NCI-H1417 (cell line): ENCODE measurements around the gene PTEN.
"Not testable (repeated sequence)": the region's sequence is repeated elsewhere in the genome, so short reads cannot be mapped to it uniquely, and the experiment has no call there.

Source experiments
- DNase-seq, 3 experiments: peaks; one replicate each; lab custom pipeline; 2025; lab: John Stamatoyannopoulos, UW

PTEN gene

DNA sequence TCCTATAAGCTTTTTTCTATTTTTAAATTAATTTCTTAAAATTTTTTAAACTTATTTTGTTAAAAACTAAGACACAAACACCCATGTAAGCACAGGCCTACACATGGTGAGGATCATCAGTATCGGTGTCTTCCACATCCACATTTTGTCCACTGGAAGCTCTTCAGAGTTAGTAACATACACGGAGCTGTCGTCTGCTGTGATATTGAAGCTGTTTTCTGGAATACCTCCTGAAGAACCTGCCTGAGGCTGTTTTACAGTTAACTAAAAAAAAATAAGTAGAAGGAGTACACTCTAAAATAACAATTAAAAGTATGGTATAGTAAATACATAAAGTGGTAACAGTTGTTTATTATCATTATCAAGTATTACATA lies 17.8 kb upstream of the PTEN start:
- no peak for DNase-seq

DNA sequence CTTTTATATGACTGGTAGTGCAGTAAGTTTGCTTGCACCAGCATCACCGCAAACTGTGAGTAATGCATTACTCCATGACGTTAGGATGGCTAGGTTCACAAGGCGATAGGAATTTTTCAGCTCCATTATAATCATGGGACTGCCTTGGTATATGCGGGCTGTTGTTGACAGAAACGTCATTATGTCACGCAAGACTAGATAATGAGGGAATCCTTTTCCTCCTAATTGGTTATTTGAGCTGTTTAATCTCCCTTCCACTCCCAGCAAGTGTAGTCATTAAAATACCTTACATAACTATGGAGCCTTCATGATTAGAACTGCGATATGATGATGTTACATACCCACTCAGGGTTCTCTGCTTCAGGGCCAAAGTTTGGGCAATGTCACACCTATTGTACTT lies 17.4 kb upstream of the PTEN start:
- peak in 1 of 3 experiments; percentile 4 for DNase-seq

DNA sequence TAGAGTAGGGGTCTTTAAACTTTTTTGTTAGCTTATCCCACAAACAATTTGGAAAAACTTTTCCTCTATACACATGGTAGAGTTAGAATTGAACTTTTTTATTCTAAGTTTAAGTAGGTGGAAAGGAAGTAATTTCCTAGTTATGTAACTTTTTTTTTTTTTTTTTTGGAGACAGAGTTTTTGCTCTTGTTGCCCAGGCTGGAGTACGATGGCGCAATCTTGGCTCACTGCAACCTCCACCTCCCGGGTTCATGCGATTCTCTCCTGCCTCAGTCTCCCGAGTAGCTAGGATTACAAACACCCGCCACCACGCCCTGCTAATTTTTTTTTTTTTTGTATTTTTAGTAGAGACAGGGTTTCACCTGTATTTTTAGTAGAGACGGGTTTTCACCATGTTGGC lies 16.7 kb upstream of the PTEN start:
- not testable (repeated sequence) for DNase-seq

DNA sequence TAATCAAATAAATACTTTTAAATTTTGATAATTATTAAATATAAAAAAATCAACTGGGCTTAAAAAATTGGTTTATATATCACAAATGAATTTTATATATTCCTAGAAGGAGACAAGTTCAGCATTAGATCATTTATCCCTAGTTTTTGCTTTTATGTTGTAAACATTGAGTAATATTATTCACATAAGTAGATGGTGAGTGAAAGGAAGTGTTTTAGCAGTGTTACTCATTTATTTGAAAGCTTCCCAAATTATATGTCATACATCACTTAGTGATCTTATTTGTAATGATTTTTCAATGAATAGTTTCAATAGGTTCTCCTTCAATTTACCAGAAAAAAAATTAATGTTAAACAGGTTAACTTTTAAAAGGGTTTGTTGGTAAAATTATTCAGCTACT lies 15.9 kb upstream of the PTEN start:
- no peak for DNase-seq

DNA sequence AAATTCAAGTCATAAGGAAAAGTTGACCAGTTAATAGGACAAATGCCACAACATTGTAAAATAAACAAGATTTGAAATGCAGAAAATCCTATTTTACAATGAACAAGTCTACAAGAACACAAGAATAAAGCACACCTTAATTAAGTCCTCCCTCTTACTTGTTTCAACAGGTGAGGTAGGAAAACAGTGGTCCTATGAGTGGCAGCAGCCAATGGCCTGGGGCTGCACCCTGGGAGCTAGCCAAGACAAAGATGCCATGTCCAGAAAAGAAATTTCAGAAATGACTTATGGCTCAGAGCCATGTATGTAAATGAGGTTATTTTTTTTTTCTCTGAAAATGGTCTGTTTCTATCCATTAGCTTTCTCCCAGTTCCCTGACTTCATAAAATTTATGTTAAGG lies 14.4 kb upstream of the PTEN start:
- peak in 1 of 3 experiments; percentile 3 for DNase-seq

DNA sequence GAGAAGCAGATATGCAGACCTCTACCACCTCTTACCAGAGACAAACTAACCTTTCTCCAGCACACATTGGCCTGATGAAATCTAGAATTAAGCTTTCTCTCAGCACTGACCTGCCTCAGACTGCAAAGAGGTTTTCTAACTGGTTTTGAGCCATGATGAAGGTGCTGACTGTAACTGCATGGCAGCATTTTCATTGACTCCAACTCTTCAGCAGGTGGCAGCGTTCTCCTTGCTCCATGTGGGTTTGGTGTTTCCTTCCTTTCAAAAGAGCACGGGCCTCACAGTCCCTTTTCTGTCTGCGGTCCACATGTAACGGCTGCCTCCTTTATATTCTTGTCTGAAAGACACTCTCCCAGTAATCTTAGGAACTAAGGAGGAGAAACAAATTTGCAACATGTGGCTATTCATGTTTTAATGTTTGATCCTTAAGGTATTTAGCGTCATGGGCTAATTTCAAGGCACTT lies 12.7 kb upstream of the PTEN start:
- DNase-seq: peak; percentile 45 to 75 (median 48)

DNA sequence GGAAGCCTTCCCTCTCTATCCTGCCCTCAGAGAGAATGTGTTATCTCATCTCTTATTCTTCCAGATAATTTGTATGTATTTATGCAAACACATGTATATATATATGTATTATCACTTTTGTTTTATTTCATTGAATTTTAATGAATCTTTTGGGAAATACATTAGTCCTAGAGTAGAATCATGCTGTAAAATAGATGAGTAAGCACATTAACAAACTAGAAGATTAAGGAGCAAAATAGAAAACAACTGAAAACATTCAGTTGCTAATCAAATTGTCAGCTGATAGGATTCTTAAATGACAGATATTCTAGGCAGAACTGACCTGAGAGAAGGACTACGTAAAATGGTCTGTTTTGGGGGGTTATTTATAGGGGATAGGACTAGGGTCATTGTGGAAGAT lies 11.3 kb upstream of the PTEN start:
- no peak for DNase-seq

DNA sequence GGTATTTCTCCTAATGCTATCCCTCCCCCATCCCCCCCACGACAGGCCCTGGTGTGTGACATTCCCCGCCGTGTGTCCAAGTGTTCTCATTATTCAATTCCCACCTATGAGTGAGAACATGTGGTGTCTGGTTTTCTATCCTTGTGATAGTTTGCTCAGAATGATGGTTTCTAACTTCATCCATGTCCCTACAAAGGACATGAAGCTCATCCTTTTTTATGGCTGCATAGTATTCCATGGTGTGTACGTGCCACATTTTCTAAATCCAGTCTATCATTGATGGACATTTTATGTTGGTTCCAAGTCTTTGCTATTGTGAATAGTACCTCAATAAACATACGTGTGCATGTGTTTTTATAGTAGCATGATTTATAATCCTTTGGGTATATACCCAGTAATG lies 8.2 kb upstream of the PTEN start:
- DNase-seq: not testable (repeated sequence)

DNA sequence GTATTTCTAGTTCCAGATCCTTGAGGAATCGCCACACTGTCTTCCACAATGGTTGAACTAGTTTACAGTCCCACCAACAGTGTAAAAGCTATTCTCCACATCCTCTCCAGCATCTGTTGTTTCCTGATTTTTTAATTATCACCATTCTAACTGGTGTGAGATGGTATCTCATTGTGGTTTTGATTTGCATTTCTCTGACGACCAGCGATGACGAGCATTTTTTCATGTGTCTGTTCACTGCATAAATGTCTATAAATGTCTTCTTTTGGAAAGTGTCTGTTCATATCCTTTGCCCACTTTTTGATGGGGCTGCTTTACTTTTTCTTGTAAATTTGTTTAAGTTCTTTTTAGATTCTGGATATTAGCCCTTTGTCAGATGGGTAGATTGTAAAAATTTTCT lies 7.8 kb upstream of the PTEN start:
- not testable (repeated sequence) for DNase-seq

DNA sequence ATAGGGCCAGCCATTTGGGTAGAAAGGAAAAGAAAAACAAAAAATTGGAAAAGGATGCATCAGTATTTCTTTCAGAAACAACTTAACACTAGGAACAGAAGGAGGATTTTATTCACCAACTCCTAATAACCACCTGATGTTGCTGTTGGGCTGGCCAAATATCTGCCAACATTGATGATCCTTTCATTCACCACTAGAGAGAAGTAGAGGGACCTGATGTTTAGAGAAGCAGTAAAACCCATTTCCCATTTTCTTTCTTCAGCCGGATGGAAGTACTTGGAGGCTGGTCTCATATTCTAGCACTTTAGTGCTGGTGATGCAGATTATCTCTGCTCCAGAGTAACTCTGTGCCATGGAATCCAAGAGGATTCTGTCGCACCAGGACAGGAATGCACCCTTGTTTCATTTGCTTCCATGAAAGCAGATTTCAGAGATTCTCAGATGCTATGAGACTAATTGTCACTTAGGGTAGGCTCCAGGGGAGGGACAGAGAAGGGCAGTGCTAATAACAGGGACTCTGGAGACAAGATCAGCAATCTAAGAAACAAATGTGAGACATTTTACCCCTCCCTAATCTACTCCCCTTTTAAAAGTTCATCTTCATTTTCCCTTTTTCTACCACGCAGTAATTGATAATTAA lies 3.1 kb upstream of the PTEN start:
- DNase-seq: peak; percentile 23 to 58 (median 55)

DNA sequence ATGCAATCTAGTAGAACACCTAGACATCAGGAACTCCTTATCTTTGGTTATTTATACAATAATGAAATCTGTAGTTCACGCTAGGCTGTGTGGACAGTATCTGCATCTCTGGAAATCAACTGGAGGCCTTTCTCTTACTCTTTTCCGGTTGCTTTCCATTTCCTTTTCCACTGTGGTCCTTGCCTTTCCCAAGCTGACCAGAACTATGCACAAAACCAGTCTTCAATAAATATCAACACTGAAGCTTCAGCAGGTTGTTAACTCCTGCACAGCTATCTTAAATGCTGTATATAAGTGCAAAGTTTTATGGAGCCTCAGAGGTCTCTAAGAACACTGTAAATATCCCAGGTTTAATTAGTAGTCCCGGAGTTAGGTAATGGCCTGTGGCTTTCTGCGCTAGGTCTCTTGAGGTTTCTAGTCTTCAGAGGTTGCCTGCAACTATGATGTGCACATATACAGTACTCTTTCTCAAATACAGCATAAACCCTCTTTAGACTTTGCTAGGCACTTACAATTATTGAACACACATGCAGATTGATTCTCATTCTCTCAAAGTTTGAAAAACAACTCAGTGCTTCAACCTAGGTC lies 2.5 kb upstream of the PTEN start:
- no peak for DNase-seq

DNA sequence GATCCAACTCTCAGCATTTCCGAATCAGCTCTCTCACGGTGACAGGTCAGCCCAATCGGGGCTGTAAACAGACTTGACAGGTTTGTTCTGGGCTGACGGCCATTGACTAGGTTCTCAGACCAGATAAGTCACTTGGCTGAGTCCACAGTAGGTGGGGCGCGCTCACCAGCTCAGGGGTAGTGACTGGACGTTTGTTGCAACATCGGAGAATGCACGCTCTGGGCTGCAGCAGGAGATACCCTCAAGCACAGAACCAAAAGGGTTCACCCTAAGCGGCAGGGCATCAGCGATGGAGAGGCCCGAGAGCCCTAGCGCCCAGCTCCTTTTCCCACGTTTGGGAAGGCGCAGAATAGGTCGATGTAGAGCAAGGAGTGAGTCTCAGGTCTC lies 1.9 kb upstream of the PTEN start:
- no peak for DNase-seq

DNA sequence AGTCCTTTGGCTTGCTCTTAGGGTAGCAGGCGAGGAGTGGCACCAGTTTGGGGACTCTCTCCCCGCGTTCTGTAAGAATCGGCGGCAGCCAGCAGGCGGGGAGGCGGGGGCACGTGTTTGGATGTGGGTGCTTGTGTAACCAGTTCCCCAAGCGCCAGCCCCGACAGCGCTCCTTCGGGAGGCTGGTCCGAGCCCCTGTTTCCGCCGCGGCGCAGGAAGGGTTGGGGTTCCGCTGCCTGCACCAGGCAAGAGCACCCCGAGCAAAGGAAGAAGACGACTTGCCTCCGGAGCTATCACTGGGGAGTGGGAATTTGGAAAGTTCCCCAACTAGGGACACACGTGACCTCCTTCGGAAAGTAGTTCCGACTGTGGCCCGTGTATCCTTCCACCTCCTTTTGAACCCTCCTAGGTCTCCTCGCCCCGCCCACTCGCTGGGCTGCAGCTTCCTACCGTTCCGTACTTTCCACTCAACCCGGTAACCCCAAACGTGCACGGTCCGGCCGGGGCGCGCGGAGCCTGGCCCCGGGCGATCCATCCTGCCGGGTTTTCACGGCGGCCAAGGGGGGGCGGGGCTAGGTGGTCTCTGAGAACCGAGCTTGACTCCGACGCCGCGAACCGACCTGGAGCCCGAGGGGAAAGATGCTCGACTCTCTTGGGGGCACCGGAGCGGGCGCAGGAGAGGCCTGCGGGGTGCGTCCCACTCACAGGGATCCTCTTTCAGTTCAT lies 1.3 kb upstream of the PTEN start:
- DNase-seq: peak; percentile 64 to 79 (median 71)

DNA sequence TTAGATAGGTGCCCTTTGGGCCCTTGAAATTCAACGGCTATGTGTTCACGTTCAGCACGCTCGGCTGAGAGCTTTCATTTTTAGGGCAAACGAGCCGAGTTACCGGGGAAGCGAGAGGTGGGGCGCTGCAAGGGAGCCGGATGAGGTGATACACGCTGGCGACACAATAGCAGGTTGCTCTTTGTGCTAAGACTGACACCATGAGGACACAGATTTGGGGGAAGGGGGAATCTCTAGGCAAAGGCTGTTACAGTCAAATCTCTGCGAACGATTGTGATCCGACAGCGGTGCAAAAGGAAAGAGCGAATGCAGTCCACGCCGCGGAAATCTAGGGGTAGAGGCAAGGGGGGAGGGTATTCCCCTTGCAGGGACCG lies 759 bp upstream of the PTEN start:
- DNase-seq: peak in 2 of 3 experiments; percentile 69 to 79

DNA sequence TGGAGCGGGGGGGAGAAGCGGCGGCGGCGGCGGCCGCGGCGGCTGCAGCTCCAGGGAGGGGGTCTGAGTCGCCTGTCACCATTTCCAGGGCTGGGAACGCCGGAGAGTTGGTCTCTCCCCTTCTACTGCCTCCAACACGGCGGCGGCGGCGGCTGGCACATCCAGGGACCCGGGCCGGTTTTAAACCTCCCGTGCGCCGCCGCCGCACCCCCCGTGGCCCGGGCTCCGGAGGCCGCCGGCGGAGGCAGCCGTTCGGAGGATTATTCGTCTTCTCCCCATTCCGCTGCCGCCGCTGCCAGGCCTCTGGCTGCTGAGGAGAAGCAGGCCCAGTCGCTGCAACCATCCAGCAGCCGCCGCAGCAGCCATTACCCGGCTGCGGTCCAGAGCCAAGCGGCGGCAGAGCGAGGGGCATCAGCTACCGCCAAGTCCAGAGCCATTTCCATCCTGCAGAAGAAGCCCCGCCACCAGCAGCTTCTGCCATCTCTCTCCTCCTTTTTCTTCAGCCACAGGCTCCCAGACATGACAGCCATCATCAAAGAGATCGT lies 598 bp downstream of the PTEN start:
- peak; percentile 34 to 76 (median 71) for DNase-seq

DNA sequence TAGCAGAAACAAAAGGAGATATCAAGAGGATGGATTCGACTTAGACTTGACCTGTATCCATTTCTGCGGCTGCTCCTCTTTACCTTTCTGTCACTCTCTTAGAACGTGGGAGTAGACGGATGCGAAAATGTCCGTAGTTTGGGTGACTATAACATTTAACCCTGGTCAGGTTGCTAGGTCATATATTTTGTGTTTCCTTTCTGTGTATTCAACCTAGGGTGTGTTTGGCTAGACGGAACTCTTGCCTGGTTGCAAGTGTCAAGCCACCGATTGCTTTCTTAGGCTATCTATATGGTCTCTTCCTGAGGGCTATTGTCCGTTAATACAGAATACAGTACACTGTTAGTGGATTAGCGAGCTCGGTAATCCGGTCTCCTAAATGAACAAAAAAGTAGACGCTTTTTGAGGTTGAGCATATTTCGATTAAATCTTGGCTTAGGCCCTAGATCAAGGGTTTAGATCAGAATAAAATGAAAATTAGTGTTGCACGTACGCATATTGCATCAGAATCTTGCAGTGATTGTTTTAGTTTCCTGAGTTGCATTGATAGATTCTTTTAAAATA lies 1.2 kb downstream of the PTEN start:
- DNase-seq: peak; percentile 34 to 76 (median 71)

DNA sequence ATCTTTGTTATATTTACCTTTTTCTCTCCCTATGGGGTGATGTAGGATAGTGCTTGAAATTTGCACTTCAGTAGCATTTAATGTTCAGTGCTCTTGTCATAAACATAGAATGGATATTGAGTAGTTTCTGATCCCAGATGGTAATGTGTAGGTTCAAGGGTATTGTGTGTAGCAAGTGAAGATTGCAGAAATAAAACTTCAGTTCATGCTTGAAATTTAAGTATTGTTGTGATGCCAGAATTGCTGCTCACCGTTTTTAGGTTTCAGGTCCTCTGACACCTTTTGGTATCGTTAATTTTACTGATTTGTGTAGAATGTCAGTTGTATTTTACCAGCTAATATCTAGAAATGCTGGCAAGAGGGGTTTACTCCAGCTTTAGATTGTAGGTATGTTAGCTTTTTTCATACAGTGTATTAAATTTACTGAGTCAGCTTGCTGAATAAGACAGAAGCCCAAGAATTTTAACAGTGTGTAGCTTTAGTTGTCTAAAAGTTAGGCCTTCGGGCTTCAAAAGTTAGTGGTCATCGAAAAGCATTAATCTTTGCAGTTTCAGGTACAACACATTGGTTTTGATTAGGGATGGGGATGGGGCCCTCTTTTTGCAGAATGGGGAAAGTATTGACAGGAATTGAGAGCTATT lies 1.9 kb downstream of the PTEN start:
- DNase-seq: peak in 2 of 3 experiments; percentile 16 to 30

DNA sequence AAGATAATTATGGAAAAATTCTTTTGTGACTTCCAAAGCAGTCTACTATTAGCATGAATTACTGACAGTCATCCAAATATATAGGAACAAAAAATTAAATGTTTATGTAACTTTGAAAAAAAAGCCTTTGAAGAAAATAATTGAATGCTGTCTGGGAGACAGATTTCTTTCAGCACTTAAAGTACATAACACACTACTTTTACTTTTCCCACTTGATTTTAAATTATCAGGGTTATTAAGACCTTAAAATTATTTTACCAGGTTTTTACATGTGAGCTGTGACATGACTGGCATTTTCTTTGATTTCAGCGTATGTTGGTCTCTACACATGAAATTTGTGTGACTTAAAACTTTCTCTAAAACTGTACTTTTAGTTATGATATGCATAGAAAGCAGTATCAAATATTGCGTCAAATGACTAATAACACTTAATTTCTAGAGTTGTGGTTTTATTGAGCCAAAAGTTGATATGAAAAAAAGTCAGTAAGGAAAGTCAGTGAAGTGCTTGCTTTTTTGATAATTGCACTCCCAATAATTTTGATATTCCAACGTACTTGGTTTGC lies 3.1 kb downstream of the PTEN start:
- DNase-seq: no peak

DNA sequence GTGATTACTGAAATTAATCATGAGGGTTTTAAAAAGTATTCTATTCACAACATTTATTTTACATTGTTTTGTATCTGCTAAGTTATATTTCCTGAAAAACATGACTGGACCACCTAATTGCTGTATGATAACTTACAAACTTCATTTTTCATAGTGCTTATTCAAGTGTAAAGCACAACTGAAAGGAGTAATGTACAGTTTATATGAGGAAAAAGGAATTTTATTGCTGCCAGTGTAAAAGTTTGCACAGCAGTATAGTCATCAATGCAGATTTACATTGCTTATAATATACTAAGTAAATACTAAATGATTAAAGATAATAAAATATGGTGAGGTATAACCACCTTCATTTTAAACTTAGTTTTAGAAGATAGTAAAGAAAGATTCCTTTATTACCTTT lies 4.0 kb downstream of the PTEN start:
- DNase-seq: no peak

DNA sequence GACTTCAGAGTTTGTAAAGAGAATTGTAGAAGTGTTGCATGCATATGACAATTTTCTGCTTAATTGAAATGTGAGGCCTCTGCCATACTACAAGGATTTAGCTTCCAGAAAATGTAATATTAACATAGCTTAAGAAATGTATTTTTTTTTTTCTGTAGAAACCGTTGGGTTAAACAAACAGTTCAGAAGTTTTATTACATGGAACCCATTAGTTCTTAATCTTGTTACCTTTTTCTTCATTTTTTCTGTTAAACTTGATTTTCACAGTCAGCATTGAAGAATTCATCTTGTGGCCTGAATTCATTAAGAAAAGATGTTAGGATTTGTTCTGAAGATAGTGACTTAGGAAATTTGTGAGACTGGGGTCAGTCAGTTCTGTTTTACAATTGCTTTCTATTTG lies 4.9 kb downstream of the PTEN start:
- DNase-seq: no peak

DNA sequence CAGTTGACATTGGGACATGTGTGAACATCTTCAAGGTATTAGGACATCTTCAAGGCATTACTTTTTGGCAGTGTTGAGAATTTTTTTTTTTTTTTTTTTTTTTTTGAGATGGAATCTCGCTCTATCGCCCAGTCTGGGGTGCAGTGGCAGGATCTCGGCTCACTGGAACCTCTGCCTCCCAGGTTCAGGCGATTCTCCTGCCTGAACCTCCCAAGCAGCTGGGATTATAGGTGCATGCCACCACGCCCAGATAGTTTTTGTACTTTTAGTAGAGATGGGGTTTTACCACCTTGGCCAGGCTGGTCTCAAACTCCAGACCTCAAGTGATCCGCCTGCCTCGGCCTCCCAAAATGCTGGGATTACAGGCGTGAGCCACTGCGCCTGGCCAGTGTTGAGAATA lies 5.7 kb downstream of the PTEN start:
- not testable (repeated sequence) for DNase-seq
